Neural progenitor cell (in vitro differentiated cells): ENCODE data around the gene SERPINB6. TPM values are rescaled to one million over a fixed set of nuclear protein-coding genes. Genes with fewer than 3 reads are reported as not detected.
"Not testable (repeated sequence)": the region's sequence is repeated elsewhere in the genome, so short reads cannot be mapped to it uniquely, and the experiment has no call there.

Experiments used
- DNase-seq: peaks from one replicate; pipeline ENCODE4 v3.0.0-alpha.2; 2016; ENCODE audit warnings: low spot score
- H2AFZ ChIP-seq: fragments of 200-600 bp; sonication (generic); replicated peaks from 2 replicates; pipeline ENCODE4 v1.6.1; 2016; ENCODE audit warnings: antibody characterized with exemption
- H3F3A ChIP-seq: fragments of 200-600 bp; sonication (generic); 2 replicates; pipeline ENCODE4 v1.6.1; 2016; ENCODE audit warnings: antibody characterized with exemption, low read depth
- H3K27ac ChIP-seq: fragments of 200-600 bp; sonication (generic); 2 replicates; pipeline ENCODE4 v1.5.1; 2016; ENCODE audit warnings: mild to moderate bottlenecking
- H3K27me3 ChIP-seq: fragments of 200-600 bp; sonication (generic); 2 replicates; pipeline ENCODE4 v1.6.1; 2016; ENCODE audit warnings: mild to moderate bottlenecking, moderate library complexity
- H3K36me3 ChIP-seq: fragments of 200-600 bp; sonication (generic); 2 replicates; pipeline ENCODE4 v1.5.1; 2016
- H3K4me1 ChIP-seq: fragments of 200-600 bp; sonication (generic); 2 replicates; pipeline ENCODE4 v1.6.1; 2016; ENCODE audit warnings: mixed run types
- H3K4me2 ChIP-seq: fragments of 200-600 bp; sonication (generic); 2 replicates; pipeline ENCODE4 v1.6.1; 2016
- H3K4me3 ChIP-seq: fragments of 200-600 bp; sonication (generic); 2 replicates; pipeline ENCODE4 v1.5.1; 2016
- H3K79me2 ChIP-seq: fragments of 200-600 bp; sonication (generic); 2 replicates; pipeline ENCODE4 v1.6.1; 2016; ENCODE audit warnings: low read depth
- H3K9ac ChIP-seq: fragments of 200-600 bp; sonication (generic); 2 replicates; pipeline ENCODE4 v1.6.1; 2016
- H3K9me3 ChIP-seq: fragments of 200-600 bp; sonication (generic); 2 replicates; pipeline ENCODE4 v1.5.1; 2016; ENCODE audit warnings: low read depth
- H4K20me1 ChIP-seq: fragments of 200-600 bp; sonication (generic); 2 replicates; pipeline ENCODE4 v1.6.1; 2016; ENCODE audit warnings: low read depth
- H3K27ac Mint-ChIP-seq: 3 replicates; pipeline ENCODE4 v1.8.0; 2021; ENCODE audit warnings: mixed read lengths
- H3K27me3 Mint-ChIP-seq: 2 replicates; pipeline ENCODE4 v1.8.0; 2022; ENCODE audit warnings: low read depth, mild to moderate bottlenecking, inconsistent platforms, moderate library complexity, mixed read lengths; ENCODE audit not compliant: insufficient read depth
- H3K36me3 Mint-ChIP-seq: 3 replicates; pipeline ENCODE4 v1.8.0; 2021; ENCODE audit warnings: mixed read lengths
- H3K4me1 Mint-ChIP-seq: 3 replicates; pipeline ENCODE4 v1.8.0; 2021; ENCODE audit warnings: mixed read lengths
- H3K4me3 Mint-ChIP-seq: 3 replicates; pipeline ENCODE4 v1.8.0; 2021; ENCODE audit warnings: mild to moderate bottlenecking, moderate library complexity, mixed read lengths
- H3K9me3 Mint-ChIP-seq: 3 replicates; pipeline ENCODE4 v1.8.0; 2020; ENCODE audit warnings: mixed read lengths
- EZH2 ChIP-seq: fragments of 200-600 bp; sonication (generic); IDR thresholded peaks from 2 replicates; pipeline ENCODE4 v1.6.1; 2017; ENCODE audit warnings: antibody characterized with exemption, mild to moderate bottlenecking, moderate library complexity
- EZH2phosphoT487 ChIP-seq: fragments of 200-600 bp; sonication (generic); IDR thresholded peaks from 2 replicates; pipeline ENCODE4 v1.6.1; 2017; ENCODE audit warnings: antibody characterized with exemption
- total RNA-seq: library from RNA; depleted of rRNA; stranded (reverse); fragments of >200 nt; gene quantifications from 2 replicates; pipeline ENCODE4 v1.2.3, GENCODE V29; 2015; ENCODE audit warnings: low replicate concordance
- TF ChIP-seq, protein P1 (sequence below): fragments of 200-600 bp; sonication (generic); IDR thresholded peaks from 2 replicates; pipeline ENCODE4 v1.5.1; 2017; ENCODE audit warnings: antibody characterized with exemption, mild to moderate bottlenecking

SERPINB6 gene
- total RNA-seq, 1 donor from 2014 or later, result 13.3 TPM

DNA sequence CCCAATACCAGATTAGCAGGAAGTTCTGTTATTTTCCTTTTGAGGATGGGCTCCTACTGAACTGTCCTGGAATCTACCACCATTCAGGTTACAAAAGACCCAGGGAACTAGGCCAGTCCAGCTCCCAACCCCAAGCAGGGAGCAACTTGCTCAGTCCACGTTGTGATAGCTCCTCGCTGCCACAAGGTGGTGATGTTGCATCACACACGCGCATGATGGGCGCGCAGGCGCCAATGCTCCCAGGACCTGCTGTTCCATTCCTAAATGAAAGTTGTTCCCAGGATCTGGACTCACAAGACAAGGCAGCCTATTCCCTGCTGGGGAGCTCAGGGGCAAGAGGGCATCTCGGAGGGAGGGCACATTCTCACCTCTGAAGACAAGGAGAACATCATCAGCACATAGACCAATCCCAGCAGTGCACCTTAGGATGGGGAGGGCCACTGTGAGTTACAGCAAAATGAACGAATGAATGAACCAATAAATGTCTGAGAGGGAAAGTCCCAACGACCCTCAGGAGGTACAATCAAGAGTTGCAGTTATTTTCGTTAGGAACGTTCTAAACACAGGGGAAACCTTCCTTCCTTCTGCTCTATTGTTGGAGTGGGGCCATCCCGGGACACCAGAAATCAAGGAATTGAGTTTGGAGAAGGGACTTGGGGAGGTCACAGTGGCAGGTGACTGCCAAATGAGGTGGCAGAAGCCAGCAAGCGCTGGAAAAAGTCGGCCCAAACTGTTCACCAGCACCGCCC lies 27.1 kb upstream of the SERPINB6 start:
- peak overlapping the region; percentile 94 for H3K4me2 ChIP-seq
- H3K27me3 Mint-ChIP-seq, H3K79me2 ChIP-seq, H3K36me3 ChIP-seq, H3K9me3 ChIP-seq, H3K36me3 Mint-ChIP-seq, H2AFZ ChIP-seq, H3K9ac ChIP-seq, H4K20me1 ChIP-seq, H3K27ac ChIP-seq, H3K9me3 Mint-ChIP-seq, H3K27ac Mint-ChIP-seq: not testable (repeated sequence)
- peak; percentile 41 for TF ChIP-seq EZH2
- TF ChIP-seq, protein P1, sequence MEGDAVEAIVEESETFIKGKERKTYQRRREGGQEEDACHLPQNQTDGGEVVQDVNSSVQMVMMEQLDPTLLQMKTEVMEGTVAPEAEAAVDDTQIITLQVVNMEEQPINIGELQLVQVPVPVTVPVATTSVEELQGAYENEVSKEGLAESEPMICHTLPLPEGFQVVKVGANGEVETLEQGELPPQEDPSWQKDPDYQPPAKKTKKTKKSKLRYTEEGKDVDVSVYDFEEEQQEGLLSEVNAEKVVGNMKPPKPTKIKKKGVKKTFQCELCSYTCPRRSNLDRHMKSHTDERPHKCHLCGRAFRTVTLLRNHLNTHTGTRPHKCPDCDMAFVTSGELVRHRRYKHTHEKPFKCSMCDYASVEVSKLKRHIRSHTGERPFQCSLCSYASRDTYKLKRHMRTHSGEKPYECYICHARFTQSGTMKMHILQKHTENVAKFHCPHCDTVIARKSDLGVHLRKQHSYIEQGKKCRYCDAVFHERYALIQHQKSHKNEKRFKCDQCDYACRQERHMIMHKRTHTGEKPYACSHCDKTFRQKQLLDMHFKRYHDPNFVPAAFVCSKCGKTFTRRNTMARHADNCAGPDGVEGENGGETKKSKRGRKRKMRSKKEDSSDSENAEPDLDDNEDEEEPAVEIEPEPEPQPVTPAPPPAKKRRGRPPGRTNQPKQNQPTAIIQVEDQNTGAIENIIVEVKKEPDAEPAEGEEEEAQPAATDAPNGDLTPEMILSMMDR, result peak; percentile 58
- peaks cover 31% of the 10 kb centered on the region for H3K4me1 Mint-ChIP-seq
- peaks cover 25% of the 10 kb centered on the region for H3K27me3 ChIP-seq
- peak overlapping the region; percentile 79 for H3K4me3 ChIP-seq
- peaks cover 10% of the 10 kb centered on the region for H3F3A ChIP-seq
- H3K4me1 ChIP-seq, result peaks cover 12% of the 10 kb centered on the region
- peak overlapping the region; percentile 91 for H3K4me3 Mint-ChIP-seq
- DNase-seq, result peak; percentile 48

DNA sequence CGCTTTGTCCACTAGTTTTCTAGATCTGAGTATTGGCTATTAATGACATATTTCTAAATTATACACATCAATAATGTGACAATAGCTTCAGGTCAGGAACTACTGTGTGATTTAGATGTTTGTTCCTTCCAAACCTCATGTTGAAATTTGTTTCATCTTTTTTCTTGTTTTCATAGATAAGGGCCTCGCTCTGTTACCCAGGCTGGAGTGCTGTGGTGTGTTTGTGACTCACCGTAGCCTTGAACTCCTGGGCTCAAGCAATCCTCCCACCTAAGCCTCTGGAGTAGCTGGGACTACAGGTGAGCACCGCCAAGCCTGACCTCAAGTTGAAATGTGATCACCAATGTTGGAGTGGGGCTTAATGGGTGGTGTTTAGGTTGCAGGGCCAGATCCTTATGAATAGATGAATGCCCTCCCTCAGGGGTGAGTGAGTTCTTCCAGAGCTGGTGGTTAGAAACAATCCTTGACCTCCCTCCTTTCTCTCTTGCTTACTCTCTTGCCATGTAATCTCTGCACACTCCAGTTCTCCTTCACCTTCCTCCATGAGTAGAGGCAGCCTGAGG lies 22.5 kb upstream of the SERPINB6 start:
- Mint-ChIP-seq H3K9me3 (no peaks in the 10 kb centered on the region), H3K4me1 (peaks cover 25% of the 10 kb centered on the region), H3K27me3 (peaks cover 3% of the 10 kb centered on the region), H3K4me3 (no peak overlapping the region), H3K36me3 (no peaks in the 10 kb centered on the region), H3K27ac (no peak overlapping the region)
- no peaks in the 10 kb centered on the region for H3K9me3 ChIP-seq
- H3K27me3 ChIP-seq, result peaks cover 5% of the 10 kb centered on the region
- peaks cover 27% of the 10 kb centered on the region for H3F3A ChIP-seq
- no peak overlapping the region for H3K27ac ChIP-seq
- H3K36me3 ChIP-seq, result no peaks in the 10 kb centered on the region
- no peaks in the 10 kb centered on the region for H4K20me1 ChIP-seq
- H3K4me2 ChIP-seq, result no peak overlapping the region
- no peak for DNase-seq
- no peaks in the 10 kb centered on the region for H3K79me2 ChIP-seq
- H2AFZ ChIP-seq, result no peak overlapping the region
- no peak for TF ChIP-seq EZH2
- TF ChIP-seq, protein P1, result no peak
- H3K4me1 ChIP-seq, result peaks cover 19% of the 10 kb centered on the region
- H3K9ac ChIP-seq, result no peak overlapping the region
- no peak overlapping the region for H3K4me3 ChIP-seq

DNA sequence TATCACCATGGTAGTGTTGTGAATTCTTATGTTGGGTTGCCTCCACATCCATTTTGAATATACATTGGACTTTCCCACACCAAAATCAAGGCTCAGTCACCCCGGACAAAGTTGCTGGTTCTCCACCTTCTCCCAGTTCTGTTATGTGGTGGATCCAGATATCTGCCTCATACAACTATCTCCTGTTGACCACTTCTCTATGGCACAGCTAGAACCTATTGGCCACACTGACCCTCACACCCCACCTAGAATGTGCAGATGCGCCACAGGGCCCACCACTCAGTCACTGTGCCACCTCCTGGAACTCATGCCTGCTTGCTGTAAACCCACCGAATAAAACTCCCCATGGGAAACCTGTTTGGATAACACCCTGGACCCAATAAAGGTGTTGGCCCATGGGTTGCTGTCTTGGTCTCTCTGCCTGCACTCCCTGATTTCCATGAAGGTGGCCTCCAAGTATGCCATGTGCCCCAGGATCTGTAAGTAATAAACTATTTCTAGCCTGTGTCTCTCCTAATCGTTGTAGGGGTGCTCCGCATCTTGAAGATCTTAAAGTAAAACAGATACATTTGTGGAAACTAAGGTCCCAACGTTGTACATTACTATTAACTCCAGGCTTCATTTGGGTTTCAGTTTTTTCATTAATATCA lies 21.1 kb upstream of the SERPINB6 start:
- peaks cover 21% of the 10 kb centered on the region for H3K4me1 ChIP-seq
- H3K9me3 Mint-ChIP-seq, result no peaks in the 10 kb centered on the region
- H3K4me3 Mint-ChIP-seq, result peak overlapping the region; percentile 2

More for the DNA sequence above, 21.1 kb upstream of the SERPINB6 start:
- Histone ChIP-seq H3F3A (peaks cover 37% of the 10 kb centered on the region), H3K36me3 (no peaks in the 10 kb centered on the region), H3K4me2 (no peak overlapping the region), H3K4me3 (no peak overlapping the region), H3K27me3 (no peaks in the 10 kb centered on the region), H4K20me1 (no peaks in the 10 kb centered on the region), H3K27ac (no peak overlapping the region), H3K9me3 (no peaks in the 10 kb centered on the region), H3K79me2 (no peaks in the 10 kb centered on the region), H2AFZ (no peak overlapping the region), H3K9ac (no peak overlapping the region)
- Mint-ChIP-seq H3K27ac (peak overlapping the region; percentile 19), H3K36me3 (no peaks in the 10 kb centered on the region), H3K27me3 (peaks cover 7% of the 10 kb centered on the region), H3K4me1 (peaks cover 25% of the 10 kb centered on the region)
- TF ChIP-seq, protein P1, result no peak
- TF ChIP-seq EZH2phosphoT487 (no peak), EZH2 (no peak)
- no peak for DNase-seq
